Ishikawa (cell line): ENCODE measurements around the gene MARCKSL1.

Experiments used
- CEBPB ChIP-seq: IDR thresholded peaks from 2 replicates; pipeline ENCODE4 v1.6.1; 2012
- EP300 ChIP-seq: IDR thresholded peaks from 2 replicates; pipeline ENCODE4 v1.6.1; 2012; ENCODE audit warnings: borderline replicate concordance
- RAD21 ChIP-seq: IDR thresholded peaks from 2 replicates; pipeline ENCODE4 v1.6.1; 2012; ENCODE audit warnings: low read depth
- TAF1 ChIP-seq: IDR thresholded peaks from 2 replicates; pipeline ENCODE4 v1.6.1; 2012; ENCODE audit warnings: low read depth, mild to moderate bottlenecking
- USF1 ChIP-seq: IDR thresholded peaks from 2 replicates; pipeline ENCODE4 v1.6.1; 2012

DNA sequence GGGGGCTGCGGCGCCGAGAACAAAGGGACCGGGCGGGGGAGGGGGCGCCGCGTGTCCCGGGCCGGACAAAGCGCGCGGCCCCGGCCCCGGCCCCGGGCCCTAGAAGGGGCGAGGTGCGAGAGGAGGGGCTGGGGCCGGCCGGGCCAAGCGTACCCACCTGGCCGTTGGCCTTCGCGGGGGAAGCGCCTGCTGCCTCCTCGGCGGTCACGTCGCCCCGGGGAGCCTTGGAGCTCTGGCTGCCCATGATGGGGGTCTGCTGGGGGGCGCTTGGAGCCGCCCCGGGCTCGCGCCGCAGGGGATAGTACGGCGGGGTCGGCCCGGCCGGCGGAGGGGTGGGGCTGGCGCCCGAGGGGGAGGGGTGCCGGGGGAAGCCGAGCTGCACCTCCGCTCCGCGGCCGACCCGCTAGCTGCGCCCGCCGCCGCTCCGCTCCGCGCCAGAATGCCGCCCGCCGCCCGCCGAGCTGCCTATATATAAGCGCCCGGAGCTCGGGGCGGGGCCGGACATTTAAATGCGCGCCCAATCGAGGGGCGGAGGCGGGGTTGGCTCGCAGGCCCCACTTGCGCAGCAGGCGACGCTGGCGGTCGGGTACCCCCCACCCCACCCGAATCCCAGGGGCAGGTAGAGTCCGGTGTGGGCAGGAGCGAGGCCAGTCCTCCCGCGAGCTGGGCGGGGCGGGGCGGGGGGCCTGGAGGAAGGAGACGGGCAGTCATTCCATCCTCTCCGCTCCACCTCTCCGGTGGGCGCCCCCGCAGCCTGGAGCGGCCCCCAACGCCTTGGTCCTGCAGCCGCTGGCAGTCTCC is at the start of gene MARCKSL1:
- TF ChIP-seq RAD21 = no peak
- no peak for TF ChIP-seq CEBPB
- no peak for TF ChIP-seq USF1
- TF ChIP-seq TAF1 = peak; percentile 81
- TF ChIP-seq EP300 = no peak
